PC-3 (cell line): Measurements from ENCODE around the gene DKKL1.

Experiments used
- CTCF ChIP-seq: fragments of 300-600 bp; sonication (generic); conservative IDR thresholded peaks from 2 replicates; pipeline ENCODE4 v1.5.1; 2017; ENCODE audit warnings: antibody characterized with exemption, low read depth, mild to moderate bottlenecking, low read length
- EZH2 ChIP-seq: fragments of 300-600 bp; sonication (generic); IDR thresholded peaks from one replicate; pipeline ENCODE4 v1.6.1; 2017; ENCODE audit warnings: antibody characterized with exemption, mild to moderate bottlenecking, low read length; ENCODE audit not compliant: unreplicated experiment
- EZH2phosphoT487 ChIP-seq: fragments of 300-600 bp; sonication (generic); IDR thresholded peaks from 2 replicates; pipeline ENCODE4 v1.6.1; 2018; ENCODE audit warnings: mild to moderate bottlenecking, antibody characterized with exemption, low read length, borderline replicate concordance

- TF ChIP-seq CTCF: no peak
- TF ChIP-seq EZH2: no peak
- no peak for TF ChIP-seq EZH2phosphoT487
These were observed 52.1 kb downstream of the DKKL1 start for GRCh38 chr19:49415810-49416200.
